ENCODE measurements around the gene ENAH.

Gene ENAH

GRCh38 chr1:225449774-225450173, 203.1 kb downstream of the ENAH start:
- TF ChIP-seq POLR2AphosphoS5 (IDR thresholded peaks at IDR 0.05; ENCODE audit: low read depth, low read length): no peak
- TF ChIP-seq TAF1 (IDR thresholded peaks at IDR 0.05; ENCODE audit: borderline replicate concordance, insufficient read depth, low read length): no peak
- TF ChIP-seq SIN3A (IDR thresholded peaks at IDR 0.05; ENCODE audit: borderline replicate concordance, insufficient read depth, low read length): no peak
- no peak for TF ChIP-seq REST (IDR thresholded peaks at IDR 0.05; ENCODE audit: insufficient read depth in 1 of 2, low read depth in 2 of 2, low read length in 2 of 2)
- TF ChIP-seq FOXP2 (optimal IDR thresholded peaks at IDR 0.05; ENCODE audit: borderline replicate concordance, extremely low read depth, extremely low read length, insufficient read depth): no peak

- TF ChIP-seq TAF1 (IDR thresholded peaks at IDR 0.05; ENCODE audit: borderline replicate concordance, insufficient read depth, low read length) (no peak), FOXP2 (optimal IDR thresholded peaks at IDR 0.05; ENCODE audit: borderline replicate concordance, extremely low read depth, extremely low read length, insufficient read depth) (no peak), REST (IDR thresholded peaks at IDR 0.05; ENCODE audit: insufficient read depth in 1 of 2, low read depth in 2 of 2, low read length in 2 of 2) (no peak), SIN3A (IDR thresholded peaks at IDR 0.05; ENCODE audit: borderline replicate concordance, insufficient read depth, low read length) (no peak), POLR2AphosphoS5 (IDR thresholded peaks at IDR 0.05; ENCODE audit: low read depth, low read length) (no peak)
Measured at GRCh38 chr1:225449261-225449660, 203.7 kb downstream of the ENAH start.

- TF ChIP-seq FOXP2 (optimal IDR thresholded peaks at IDR 0.05; ENCODE audit: borderline replicate concordance, extremely low read depth, extremely low read length, insufficient read depth) (no peak), SIN3A (IDR thresholded peaks at IDR 0.05; ENCODE audit: borderline replicate concordance, insufficient read depth, low read length) (no peak), REST (IDR thresholded peaks at IDR 0.05; ENCODE audit: insufficient read depth in 1 of 2, low read depth in 2 of 2, low read length in 2 of 2) (no peak), TAF1 (IDR thresholded peaks at IDR 0.05; ENCODE audit: borderline replicate concordance, insufficient read depth, low read length) (no peak), POLR2AphosphoS5 (IDR thresholded peaks at IDR 0.05; ENCODE audit: low read depth, low read length) (no peak)
Measured at GRCh38 chr1:225448146-225448805, 204.6 kb downstream of the ENAH start.

GRCh38 chr1:225447650-225448089, 205.3 kb downstream of the ENAH start:
- TF ChIP-seq SIN3A (IDR thresholded peaks at IDR 0.05; ENCODE audit: borderline replicate concordance, insufficient read depth, low read length): no peak
- no peak for TF ChIP-seq REST (IDR thresholded peaks at IDR 0.05; ENCODE audit: insufficient read depth in 1 of 2, low read depth in 2 of 2, low read length in 2 of 2)
- TF ChIP-seq POLR2AphosphoS5 (IDR thresholded peaks at IDR 0.05; ENCODE audit: low read depth, low read length): no peak
- TF ChIP-seq FOXP2 (optimal IDR thresholded peaks at IDR 0.05; ENCODE audit: borderline replicate concordance, extremely low read depth, extremely low read length, insufficient read depth): no peak
- no peak for TF ChIP-seq TAF1 (IDR thresholded peaks at IDR 0.05; ENCODE audit: borderline replicate concordance, insufficient read depth, low read length)
